ENCODE results near the gene TMEM225B. TPM values are rescaled to one million over a fixed set of nuclear protein-coding genes. Genes with fewer than 3 reads are reported as not detected.

Gene TMEM225B
- total RNA-seq, 2 experiments from 2014 or later = 1.0 TPM

DNA sequence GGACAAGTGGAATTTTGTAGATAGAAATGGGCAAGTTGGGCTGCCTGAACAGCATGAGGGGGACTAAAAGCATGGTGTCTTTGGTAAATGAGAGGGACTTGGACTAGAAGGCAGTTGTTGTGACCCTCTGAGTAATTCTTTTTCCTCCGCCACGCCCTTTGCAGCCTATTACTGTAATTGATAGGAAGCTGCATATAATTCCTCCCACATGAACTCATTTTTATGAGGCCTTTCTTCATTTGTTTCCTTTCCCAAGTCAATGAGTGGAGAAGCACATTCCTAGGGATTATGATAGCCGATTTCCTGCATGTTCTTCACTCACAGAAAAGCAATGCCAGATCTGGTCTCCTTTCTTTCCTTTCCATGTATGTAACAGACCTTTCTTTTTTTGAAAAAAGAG is 46.4 kb downstream of the TMEM225B start:
- H3K4me1 Mint-ChIP-seq (ENCODE audit: low read depth) = no peaks in the 10 kb centered on the region
- no peak for DNase-seq
- no peak overlapping the region for H3K27ac Mint-ChIP-seq
- POLR2A ChIA-PET = no interaction called here
- intact Hi-C loops (cut with DNase I, micrococcal nuclease) = no loop called here
- TF ChIP-seq, protein P1, sequence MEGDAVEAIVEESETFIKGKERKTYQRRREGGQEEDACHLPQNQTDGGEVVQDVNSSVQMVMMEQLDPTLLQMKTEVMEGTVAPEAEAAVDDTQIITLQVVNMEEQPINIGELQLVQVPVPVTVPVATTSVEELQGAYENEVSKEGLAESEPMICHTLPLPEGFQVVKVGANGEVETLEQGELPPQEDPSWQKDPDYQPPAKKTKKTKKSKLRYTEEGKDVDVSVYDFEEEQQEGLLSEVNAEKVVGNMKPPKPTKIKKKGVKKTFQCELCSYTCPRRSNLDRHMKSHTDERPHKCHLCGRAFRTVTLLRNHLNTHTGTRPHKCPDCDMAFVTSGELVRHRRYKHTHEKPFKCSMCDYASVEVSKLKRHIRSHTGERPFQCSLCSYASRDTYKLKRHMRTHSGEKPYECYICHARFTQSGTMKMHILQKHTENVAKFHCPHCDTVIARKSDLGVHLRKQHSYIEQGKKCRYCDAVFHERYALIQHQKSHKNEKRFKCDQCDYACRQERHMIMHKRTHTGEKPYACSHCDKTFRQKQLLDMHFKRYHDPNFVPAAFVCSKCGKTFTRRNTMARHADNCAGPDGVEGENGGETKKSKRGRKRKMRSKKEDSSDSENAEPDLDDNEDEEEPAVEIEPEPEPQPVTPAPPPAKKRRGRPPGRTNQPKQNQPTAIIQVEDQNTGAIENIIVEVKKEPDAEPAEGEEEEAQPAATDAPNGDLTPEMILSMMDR (IDR thresholded peaks at IDR 0.05) = no peak
- H3K27me3 Mint-ChIP-seq = no peaks in the 10 kb centered on the region
- ATAC-seq (ENCODE audit: poor library complexity) = no peak
- Histone ChIP-seq H3K36me3 (ENCODE audit: insufficient read depth, low read length) (peaks cover 6% of the 10 kb centered on the region), H3K27ac (ENCODE audit: low read depth in 1 of 2, low read length in 2 of 2) (no peak overlapping the region), H3K27me3 (ENCODE audit: control insufficient read depth in 1 of 2, insufficient read depth in 2 of 2, low read length in 2 of 2) (no peaks in the 10 kb centered on the region), H3K4me1 (ENCODE audit: insufficient read depth, low read length) (no peaks in the 10 kb centered on the region), H3K9me3 (ENCODE audit: control insufficient read depth in 1 of 2, insufficient read depth in 1 of 2, low read length in 2 of 2) (no peaks in the 10 kb centered on the region), H3K4me3 (ENCODE audit: low read length) (no peak overlapping the region)
- CTCF ChIA-PET = no interaction called here
- H3K36me3 Mint-ChIP-seq (ENCODE audit: low read depth) = peaks cover 80% of the 10 kb centered on the region
- H3K9me3 Mint-ChIP-seq = no peaks in the 10 kb centered on the region
- no peak overlapping the region for H3K4me3 Mint-ChIP-seq

DNA sequence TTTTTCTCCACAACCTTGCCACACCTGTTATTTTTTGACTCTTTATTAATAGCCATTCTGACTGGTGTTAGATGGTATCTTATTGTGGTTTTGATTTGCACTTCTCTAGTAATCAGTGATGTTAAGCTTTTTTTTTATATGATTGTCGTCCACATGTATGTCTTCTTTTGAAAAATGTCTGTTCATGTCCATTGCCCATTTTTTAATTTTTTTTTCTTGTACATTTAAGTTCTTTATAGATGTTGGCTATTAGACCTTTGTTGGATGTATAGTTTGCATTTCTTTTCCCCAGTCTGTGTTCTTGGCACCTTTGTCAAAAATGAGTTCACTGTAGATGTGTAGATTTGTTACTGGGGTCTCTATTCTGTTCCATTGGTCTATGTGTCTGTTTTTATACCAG is 47.5 kb downstream of the TMEM225B start:
- CTCF ChIA-PET = no interaction called here
- no peak for DNase-seq
- Histone ChIP-seq H3K9me3 (ENCODE audit: control insufficient read depth in 1 of 2, insufficient read depth in 1 of 2, low read length in 2 of 2) (no peaks in the 10 kb centered on the region), H3K36me3 (ENCODE audit: insufficient read depth, low read length) (peaks cover 6% of the 10 kb centered on the region), H3K4me3 (ENCODE audit: low read length) (no peak overlapping the region), H3K27me3 (ENCODE audit: control insufficient read depth in 1 of 2, insufficient read depth in 2 of 2, low read length in 2 of 2) (no peaks in the 10 kb centered on the region), H3K27ac (ENCODE audit: low read depth in 1 of 2, low read length in 2 of 2) (no peak overlapping the region), H3K4me1 (ENCODE audit: insufficient read depth, low read length) (no peaks in the 10 kb centered on the region)
- POLR2A ChIA-PET = no interaction called here
- TF ChIP-seq, protein P1 (IDR thresholded peaks at IDR 0.05) = no peak
- Mint-ChIP-seq H3K4me1 (ENCODE audit: low read depth) (no peaks in the 10 kb centered on the region), H3K9me3 (no peaks in the 10 kb centered on the region), H3K27me3 (no peaks in the 10 kb centered on the region), H3K36me3 (ENCODE audit: low read depth) (peaks cover 73% of the 10 kb centered on the region), H3K27ac (no peak overlapping the region), H3K4me3 (no peak overlapping the region)
- intact Hi-C loops (cut with DNase I, micrococcal nuclease) = no loop called here
- ATAC-seq (ENCODE audit: poor library complexity) = no peak

DNA sequence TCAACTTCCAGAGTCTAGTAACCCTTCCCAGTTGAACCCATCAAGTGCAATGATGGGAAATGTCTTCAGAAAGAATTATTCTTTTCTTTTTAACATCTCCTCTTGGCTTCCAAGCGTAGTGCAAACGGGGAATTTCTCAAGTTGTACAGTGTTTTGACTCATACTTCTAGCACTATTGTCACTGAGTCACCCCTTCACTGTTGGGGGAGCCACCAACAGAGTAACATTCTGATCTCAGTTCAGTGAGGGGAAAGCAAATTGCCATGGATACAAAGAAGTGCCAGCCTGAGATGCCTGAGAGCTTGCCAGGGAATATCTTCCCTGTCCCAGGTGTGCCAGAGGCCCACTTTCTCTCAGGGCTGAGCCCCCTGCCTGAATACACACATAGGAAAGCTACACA is 50.8 kb downstream of the TMEM225B start:
- Histone ChIP-seq H3K36me3 (ENCODE audit: insufficient read depth, low read length) (peaks cover 8% of the 10 kb centered on the region), H3K9me3 (ENCODE audit: control insufficient read depth in 1 of 2, insufficient read depth in 1 of 2, low read length in 2 of 2) (peaks cover 0 to 2% of the 10 kb centered on the region in 2 experiments), H3K4me1 (ENCODE audit: insufficient read depth, low read length) (no peaks in the 10 kb centered on the region), H3K27me3 (ENCODE audit: control insufficient read depth in 1 of 2, insufficient read depth in 2 of 2, low read length in 2 of 2) (no peaks in the 10 kb centered on the region), H3K27ac (ENCODE audit: low read depth in 1 of 2, low read length in 2 of 2) (no peak overlapping the region), H3K4me3 (ENCODE audit: low read length) (no peak overlapping the region)
- ChIA-PET CTCF (no interaction called here), POLR2A (no interaction called here)
- ATAC-seq (ENCODE audit: poor library complexity) = no peak
- no peak for DNase-seq
- H3K27ac Mint-ChIP-seq = no peak overlapping the region
- intact Hi-C loops (cut with DNase I, micrococcal nuclease) = no loop called here
- H3K27me3 Mint-ChIP-seq = no peaks in the 10 kb centered on the region
- H3K36me3 Mint-ChIP-seq (ENCODE audit: low read depth) = peaks cover 66% of the 10 kb centered on the region
- no peaks in the 10 kb centered on the region for H3K9me3 Mint-ChIP-seq
- no peak overlapping the region for H3K4me3 Mint-ChIP-seq
- TF ChIP-seq, protein P1 (IDR thresholded peaks at IDR 0.05) = no peak
- H3K4me1 Mint-ChIP-seq (ENCODE audit: low read depth) = no peaks in the 10 kb centered on the region
